Esophagus muscularis mucosa (tissue), 3 donors: ENCODE data around the gene MRPS16.

Source experiments
- POLR2A ChIP-seq: fragments of 450-650 bp; IDR thresholded peaks from one replicate; pipeline ENCODE4 v1.6.1; 2017; ENCODE audit warnings: antibody characterized with exemption, moderate library complexity, mild to moderate bottlenecking, low read depth
- TF ChIP-seq, protein P1 (sequence below), 3 experiments: fragments of 200-600 bp in 2 of 3; fragments of 450-650 bp in 1 of 3; sonication (generic) in 2 of 3; IDR thresholded peaks; one replicate each; pipeline ENCODE4 v1.5.1; 2017 to 2019; ENCODE audit warnings: antibody characterized with exemption in 3 of 3, mild to moderate bottlenecking in 2 of 3, moderate library complexity in 1 of 3

DNA sequence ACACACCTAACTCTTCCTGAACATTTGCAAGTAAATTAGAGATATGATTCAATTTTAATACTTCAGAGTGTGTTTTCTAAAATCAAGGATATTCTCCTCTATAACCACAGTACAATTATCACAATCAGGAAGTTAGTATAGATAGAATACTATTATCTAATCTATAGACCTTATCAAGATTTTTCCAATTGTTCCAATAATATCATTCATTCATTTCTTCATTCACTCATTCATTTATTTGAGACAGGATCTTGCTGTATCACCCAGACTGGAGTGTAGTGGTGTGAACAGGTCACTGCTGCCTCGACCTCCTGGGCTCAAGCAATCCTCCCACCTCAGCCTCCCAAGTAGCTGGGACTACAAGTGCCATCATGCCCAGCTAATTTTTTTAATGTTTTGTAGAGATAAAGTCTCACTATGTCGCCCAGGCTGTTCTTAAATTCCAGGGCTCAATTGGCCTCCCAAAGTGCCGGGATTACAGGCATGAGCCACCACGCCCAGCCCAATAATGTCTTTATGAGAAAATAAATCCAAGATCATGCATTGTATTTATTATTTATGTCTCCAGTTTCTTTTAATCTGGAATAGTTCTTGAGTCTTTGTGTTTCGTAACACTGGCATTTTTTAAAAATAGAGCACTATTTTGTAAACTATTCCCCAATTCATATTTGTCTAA, 10.6 kb upstream of the MRPS16 start:
- TF ChIP-seq POLR2A: no peak
- TF ChIP-seq, protein P1, sequence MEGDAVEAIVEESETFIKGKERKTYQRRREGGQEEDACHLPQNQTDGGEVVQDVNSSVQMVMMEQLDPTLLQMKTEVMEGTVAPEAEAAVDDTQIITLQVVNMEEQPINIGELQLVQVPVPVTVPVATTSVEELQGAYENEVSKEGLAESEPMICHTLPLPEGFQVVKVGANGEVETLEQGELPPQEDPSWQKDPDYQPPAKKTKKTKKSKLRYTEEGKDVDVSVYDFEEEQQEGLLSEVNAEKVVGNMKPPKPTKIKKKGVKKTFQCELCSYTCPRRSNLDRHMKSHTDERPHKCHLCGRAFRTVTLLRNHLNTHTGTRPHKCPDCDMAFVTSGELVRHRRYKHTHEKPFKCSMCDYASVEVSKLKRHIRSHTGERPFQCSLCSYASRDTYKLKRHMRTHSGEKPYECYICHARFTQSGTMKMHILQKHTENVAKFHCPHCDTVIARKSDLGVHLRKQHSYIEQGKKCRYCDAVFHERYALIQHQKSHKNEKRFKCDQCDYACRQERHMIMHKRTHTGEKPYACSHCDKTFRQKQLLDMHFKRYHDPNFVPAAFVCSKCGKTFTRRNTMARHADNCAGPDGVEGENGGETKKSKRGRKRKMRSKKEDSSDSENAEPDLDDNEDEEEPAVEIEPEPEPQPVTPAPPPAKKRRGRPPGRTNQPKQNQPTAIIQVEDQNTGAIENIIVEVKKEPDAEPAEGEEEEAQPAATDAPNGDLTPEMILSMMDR (IDR thresholded peaks at IDR 0.05): no peak
